ENCODE measurements around the gene HS2ST1.
"Not testable (repeated sequence)": the region's sequence is repeated elsewhere in the genome, so short reads cannot be mapped to it uniquely, and the experiment has no call there.

The HS2ST1 gene

GRCh38 chr1:86926883-86927282 lies 12.4 kb downstream of the HS2ST1 start:
- DNase-seq, result no peak

- no peak for DNase-seq
Observed at GRCh38 chr1:86928819-86929218, 14.4 kb downstream of the HS2ST1 start.

- DNase-seq, result no peak
Observed at GRCh38 chr1:86933051-86933450, 18.6 kb downstream of the HS2ST1 start.

- no peak for DNase-seq
Observed at GRCh38 chr1:86933562-86934377, 19.3 kb downstream of the HS2ST1 start.

- DNase-seq, result no peak
Observed at GRCh38 chr1:86938450-86938849, 24.0 kb downstream of the HS2ST1 start.

- no peak for DNase-seq
Observed at GRCh38 chr1:86938855-86939254, 24.4 kb downstream of the HS2ST1 start.

GRCh38 chr1:86939406-86939805 lies 25.0 kb downstream of the HS2ST1 start:
- DNase-seq, result no peak

GRCh38 chr1:86940599-86940998 lies 26.2 kb downstream of the HS2ST1 start:
- no peak for DNase-seq

- DNase-seq, result no peak
Observed at GRCh38 chr1:86942042-86942441, 27.6 kb downstream of the HS2ST1 start.

GRCh38 chr1:86942743-86943142 lies 28.3 kb downstream of the HS2ST1 start:
- DNase-seq, result no peak

GRCh38 chr1:86948212-86948611 lies 33.8 kb downstream of the HS2ST1 start:
- no peak for DNase-seq

GRCh38 chr1:86950712-86951419 lies 36.4 kb downstream of the HS2ST1 start:
- no peak for DNase-seq

- DNase-seq, result no peak
Observed at GRCh38 chr1:86951430-86951829, 37.0 kb downstream of the HS2ST1 start.

- no peak for DNase-seq
Observed at GRCh38 chr1:86953167-86953566, 38.7 kb downstream of the HS2ST1 start.

GRCh38 chr1:86955678-86956077 lies 41.2 kb downstream of the HS2ST1 start:
- no peak for DNase-seq

GRCh38 chr1:86956221-86956620 lies 41.8 kb downstream of the HS2ST1 start:
- no peak for DNase-seq

- DNase-seq, result no peak
Observed at GRCh38 chr1:86957221-86957620, 42.8 kb downstream of the HS2ST1 start.

- DNase-seq, result no peak
Observed at GRCh38 chr1:86960548-86960947, 46.1 kb downstream of the HS2ST1 start.

GRCh38 chr1:86963841-86964240 lies 49.4 kb downstream of the HS2ST1 start:
- not testable (repeated sequence) for DNase-seq

- peak; percentile 5 for DNase-seq
Observed at GRCh38 chr1:86965012-86965826, 50.8 kb downstream of the HS2ST1 start.

- DNase-seq, result no peak
Observed at GRCh38 chr1:86965827-86966182, 51.4 kb downstream of the HS2ST1 start.

- DNase-seq, result no peak
Observed at GRCh38 chr1:86970938-86971337, 56.5 kb downstream of the HS2ST1 start.

GRCh38 chr1:86971778-86972177 lies 57.3 kb downstream of the HS2ST1 start:
- no peak for DNase-seq

- no peak for DNase-seq
Observed at GRCh38 chr1:86972262-86972661, 57.8 kb downstream of the HS2ST1 start.

All from activated CD4-positive, alpha-beta T cell treated with anti-CD3 and anti-CD28 coated beads, Interleukin-2, amount 50 U/mL, for 1 hour (primary cell).